ENCODE results near the gene LACTBL1. TPM values are rescaled to one million over a fixed set of nuclear protein-coding genes. Genes with fewer than 3 reads are reported as not detected.

LACTBL1 gene
- total and polyA plus RNA-seq, 2 donors (not counting 1 experiment from before 2014, with no cell fraction given), result not detected

DNA sequence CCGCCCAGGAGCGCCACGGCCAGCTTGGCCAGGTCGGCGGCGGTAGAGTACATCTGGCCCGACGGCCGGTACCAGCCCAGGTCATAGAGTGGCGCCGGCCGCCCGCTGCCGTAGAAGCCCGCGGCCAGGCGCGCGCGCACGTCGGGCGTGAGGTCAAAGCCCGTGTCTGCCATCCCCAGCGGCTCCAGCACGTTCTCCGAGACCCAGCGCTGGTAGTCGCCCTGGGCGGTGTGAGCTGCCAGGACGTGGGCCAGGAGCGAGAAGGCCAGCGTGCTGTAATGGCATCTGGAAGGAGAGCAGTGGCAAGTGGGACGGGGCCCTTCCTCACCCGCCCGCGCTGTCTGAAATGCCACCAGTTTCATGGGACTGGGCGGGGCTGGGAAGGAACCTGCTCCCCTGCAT lies 18.9 kb downstream of the LACTBL1 start:
- H4K20me1 ChIP-seq (ENCODE audit: control insufficient read depth, extremely low read depth, insufficient read depth, low read length), result no peaks in the 10 kb centered on the region
- H3K4me1 ChIP-seq (ENCODE audit: control insufficient read depth, extremely low read depth, insufficient read depth, low read length), result no peaks in the 10 kb centered on the region
- H2AFZ ChIP-seq (ENCODE audit: low read length), result no peak overlapping the region
- no peak overlapping the region for H3K9ac ChIP-seq (ENCODE audit: insufficient read depth, low read length)
- H3K4me3 ChIP-seq (replicated peaks in 1 of 4; ENCODE audit: control extremely low read depth in 1 of 4, insufficient read depth in 1 of 4, low read depth in 3 of 4, low read length in 4 of 4), result no peak overlapping the region
- H3K9me3 ChIP-seq (ENCODE audit: control insufficient read depth, insufficient read depth, low read depth, low read length), result no peaks in the 10 kb centered on the region
- no peaks in the 10 kb centered on the region for H3K79me2 ChIP-seq (ENCODE audit: control insufficient read depth, insufficient read depth, low read length)
- H3K4me2 ChIP-seq (ENCODE audit: extremely low read depth, insufficient read depth, low read length), result no peak overlapping the region
- DNase-seq (ENCODE audit: low read depth in 2 of 2), result no peak
- TF ChIP-seq, protein P1, sequence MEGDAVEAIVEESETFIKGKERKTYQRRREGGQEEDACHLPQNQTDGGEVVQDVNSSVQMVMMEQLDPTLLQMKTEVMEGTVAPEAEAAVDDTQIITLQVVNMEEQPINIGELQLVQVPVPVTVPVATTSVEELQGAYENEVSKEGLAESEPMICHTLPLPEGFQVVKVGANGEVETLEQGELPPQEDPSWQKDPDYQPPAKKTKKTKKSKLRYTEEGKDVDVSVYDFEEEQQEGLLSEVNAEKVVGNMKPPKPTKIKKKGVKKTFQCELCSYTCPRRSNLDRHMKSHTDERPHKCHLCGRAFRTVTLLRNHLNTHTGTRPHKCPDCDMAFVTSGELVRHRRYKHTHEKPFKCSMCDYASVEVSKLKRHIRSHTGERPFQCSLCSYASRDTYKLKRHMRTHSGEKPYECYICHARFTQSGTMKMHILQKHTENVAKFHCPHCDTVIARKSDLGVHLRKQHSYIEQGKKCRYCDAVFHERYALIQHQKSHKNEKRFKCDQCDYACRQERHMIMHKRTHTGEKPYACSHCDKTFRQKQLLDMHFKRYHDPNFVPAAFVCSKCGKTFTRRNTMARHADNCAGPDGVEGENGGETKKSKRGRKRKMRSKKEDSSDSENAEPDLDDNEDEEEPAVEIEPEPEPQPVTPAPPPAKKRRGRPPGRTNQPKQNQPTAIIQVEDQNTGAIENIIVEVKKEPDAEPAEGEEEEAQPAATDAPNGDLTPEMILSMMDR (conservative IDR thresholded peaks at IDR 0.05 in 1 of 2, IDR thresholded peaks at IDR 0.05 in 1 of 2; ENCODE audit: low read depth in 1 of 2, low read length in 2 of 2), result no peak
- peak; percentile 67 for TF ChIP-seq EZH2 (IDR thresholded peaks at IDR 0.05; ENCODE audit: low read length, missing control alignments)
- H3K36me3 ChIP-seq (ENCODE audit: control insufficient read depth, insufficient read depth, low read length), result no peaks in the 10 kb centered on the region
- peaks cover 33% of the 10 kb centered on the region for H3K27me3 ChIP-seq (ENCODE audit: control insufficient read depth, insufficient read depth, low read length)
- H3K27ac ChIP-seq (ENCODE audit: insufficient read depth, low read length), result no peak overlapping the region

DNA sequence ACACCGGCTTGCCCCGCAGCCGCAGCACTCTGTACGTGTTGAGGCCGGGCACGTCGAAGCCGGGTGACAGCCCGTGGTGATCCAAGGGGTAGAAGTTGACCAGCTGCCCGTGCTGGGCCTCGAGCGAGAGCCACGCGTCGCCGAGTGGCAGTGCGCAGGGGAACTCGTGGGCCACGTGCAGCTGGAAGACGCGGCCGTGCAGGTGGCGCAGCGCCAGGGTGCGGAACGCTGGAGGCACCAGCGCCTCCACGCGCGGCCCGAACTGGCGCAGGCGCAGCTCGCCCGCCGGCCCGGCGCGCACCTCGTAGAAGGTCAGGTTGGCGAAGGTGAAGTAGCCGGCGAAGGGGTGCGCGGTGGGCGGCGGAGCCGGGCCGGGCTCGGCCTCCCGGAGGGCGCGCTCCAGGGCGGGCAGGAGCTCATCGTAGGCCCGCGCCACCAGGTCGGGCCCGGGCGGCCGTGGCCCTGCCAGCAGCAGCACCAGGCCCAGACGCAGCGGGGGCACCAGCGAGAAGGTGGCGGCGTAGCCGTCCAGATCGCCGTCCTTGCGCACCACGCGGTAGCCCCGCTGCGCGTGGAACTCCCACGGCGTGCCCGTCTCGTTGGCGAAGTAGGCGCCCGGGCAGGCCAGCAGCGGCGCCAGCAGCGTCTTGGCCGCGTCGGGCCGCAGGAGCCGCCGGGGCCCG lies 19.5 kb downstream of the LACTBL1 start:
- no peak overlapping the region for H3K9ac ChIP-seq (ENCODE audit: insufficient read depth, low read length)
- H3K4me2 ChIP-seq (ENCODE audit: extremely low read depth, insufficient read depth, low read length), result no peak overlapping the region
- H3K9me3 ChIP-seq (ENCODE audit: control insufficient read depth, insufficient read depth, low read depth, low read length), result no peaks in the 10 kb centered on the region
- no peak for TF ChIP-seq EZH2 (IDR thresholded peaks at IDR 0.05; ENCODE audit: low read length, missing control alignments)
- TF ChIP-seq, protein P1 (conservative IDR thresholded peaks at IDR 0.05 in 1 of 2, IDR thresholded peaks at IDR 0.05 in 1 of 2; ENCODE audit: low read depth in 1 of 2, low read length in 2 of 2), result no peak
- H3K4me3 ChIP-seq (replicated peaks in 1 of 4; ENCODE audit: control extremely low read depth in 1 of 4, insufficient read depth in 1 of 4, low read depth in 3 of 4, low read length in 4 of 4), result no peak overlapping the region
- H3K27ac ChIP-seq (ENCODE audit: insufficient read depth, low read length), result no peak overlapping the region
- H2AFZ ChIP-seq (ENCODE audit: low read length), result no peak overlapping the region
- no peaks in the 10 kb centered on the region for H3K4me1 ChIP-seq (ENCODE audit: control insufficient read depth, extremely low read depth, insufficient read depth, low read length)
- H3K36me3 ChIP-seq (ENCODE audit: control insufficient read depth, insufficient read depth, low read length), result no peaks in the 10 kb centered on the region
- no peaks in the 10 kb centered on the region for H4K20me1 ChIP-seq (ENCODE audit: control insufficient read depth, extremely low read depth, insufficient read depth, low read length)
- H3K27me3 ChIP-seq (ENCODE audit: control insufficient read depth, insufficient read depth, low read length), result peaks cover 33% of the 10 kb centered on the region
- H3K79me2 ChIP-seq (ENCODE audit: control insufficient read depth, insufficient read depth, low read length), result no peaks in the 10 kb centered on the region
- no peak for DNase-seq (ENCODE audit: low read depth in 2 of 2)

DNA sequence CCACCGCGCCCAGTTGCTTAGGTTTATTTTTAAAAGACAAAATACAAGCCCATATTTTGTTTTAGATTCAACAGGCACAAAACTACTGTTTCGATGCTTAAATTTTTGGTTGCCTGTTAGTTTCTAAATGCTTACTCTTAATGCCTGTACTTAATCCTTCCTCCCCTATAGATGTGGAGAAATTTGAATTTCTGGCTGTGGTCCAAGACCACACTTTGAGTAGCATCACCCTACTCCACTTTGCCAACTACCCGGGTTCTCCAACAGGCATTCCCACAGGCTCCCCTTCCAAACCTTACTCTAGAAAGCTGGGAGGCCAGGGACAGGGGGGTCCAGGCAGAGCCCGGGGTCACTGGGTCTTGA lies 20.0 kb downstream of the LACTBL1 start:
- Histone ChIP-seq H4K20me1 (ENCODE audit: control insufficient read depth, extremely low read depth, insufficient read depth, low read length) (no peaks in the 10 kb centered on the region), H3K4me2 (ENCODE audit: extremely low read depth, insufficient read depth, low read length) (no peak overlapping the region), H3K4me1 (ENCODE audit: control insufficient read depth, extremely low read depth, insufficient read depth, low read length) (no peaks in the 10 kb centered on the region), H3K79me2 (ENCODE audit: control insufficient read depth, insufficient read depth, low read length) (no peaks in the 10 kb centered on the region), H3K27ac (ENCODE audit: insufficient read depth, low read length) (no peak overlapping the region), H3K4me3 (replicated peaks in 1 of 4; ENCODE audit: control extremely low read depth in 1 of 4, insufficient read depth in 1 of 4, low read depth in 3 of 4, low read length in 4 of 4) (no peak overlapping the region), H3K27me3 (ENCODE audit: control insufficient read depth, insufficient read depth, low read length) (peaks cover 33% of the 10 kb centered on the region), H3K9me3 (ENCODE audit: control insufficient read depth, insufficient read depth, low read depth, low read length) (no peaks in the 10 kb centered on the region), H3K9ac (ENCODE audit: insufficient read depth, low read length) (no peak overlapping the region), H3K36me3 (ENCODE audit: control insufficient read depth, insufficient read depth, low read length) (no peaks in the 10 kb centered on the region), H2AFZ (ENCODE audit: low read length) (no peak overlapping the region)
- no peak for DNase-seq (ENCODE audit: low read depth in 2 of 2)
- TF ChIP-seq, protein P1 (conservative IDR thresholded peaks at IDR 0.05 in 1 of 2, IDR thresholded peaks at IDR 0.05 in 1 of 2; ENCODE audit: low read depth in 1 of 2, low read length in 2 of 2), result no peak
- TF ChIP-seq EZH2 (IDR thresholded peaks at IDR 0.05; ENCODE audit: low read length, missing control alignments), result no peak
